Activated CD8-positive, alpha-beta memory T cell treated with anti-CD3 and anti-CD28 coated beads for 1 hour (primary cell): ENCODE results near the gene CHAMP1.
A peak's percentile ranks its signal among the peaks of the same experiment; 100 is the strongest.

Source experiments
- DNase-seq, 2 donors: peaks; one replicate each; pipeline ENCODE4 v3.0.0-alpha.2; 2020; ENCODE audit warnings: low read depth in 1 of 2; ENCODE audit errors: extremely low read depth in 1 of 2

CHAMP1 gene

GRCh38 chr13:114314074-114314912 lies at the start of gene CHAMP1:
Gene CHAMP1, plus strand, starts transcription at chr13:114314503. Its CDS starts 9,340 bp downstream, at chr13:114323843.
- DNase-seq = peak; percentile 65 to 79

- no peak for DNase-seq
These were observed 49.3 kb upstream of the CHAMP1 start for GRCh38 chr13:114264886-114265611.

GRCh38 chr13:114266241-114266640 lies 48.1 kb upstream of the CHAMP1 start:
- DNase-seq = no peak

- no peak for DNase-seq
These were observed 45.7 kb upstream of the CHAMP1 start for GRCh38 chr13:114268344-114269280.

- DNase-seq = no peak
These were observed 45.0 kb upstream of the CHAMP1 start for GRCh38 chr13:114269281-114269770.

- DNase-seq = no peak
These were observed 41.3 kb upstream of the CHAMP1 start for GRCh38 chr13:114272977-114273376.

- no peak for DNase-seq
These were observed 39.0 kb upstream of the CHAMP1 start for GRCh38 chr13:114275304-114275703.

- DNase-seq = no peak
These were observed 35.2 kb upstream of the CHAMP1 start for GRCh38 chr13:114279146-114279545.

GRCh38 chr13:114279758-114280355 lies 34.4 kb upstream of the CHAMP1 start:
- DNase-seq = no peak

- peak; percentile 56 to 81 for DNase-seq
These were observed 32.8 kb upstream of the CHAMP1 start, which contains the start of gene UPF3A for GRCh38 chr13:114281351-114282040. Gene UPF3A, plus strand, starts transcription at chr13:114281601. Its CDS starts 39 bp downstream, at chr13:114281640.

- DNase-seq = peak; percentile 34 to 48
These were observed 32.1 kb upstream of the CHAMP1 start for GRCh38 chr13:114282041-114282670.

- no peak for DNase-seq
These were observed 30.7 kb upstream of the CHAMP1 start for GRCh38 chr13:114283576-114283975.

GRCh38 chr13:114284680-114285079 lies 29.6 kb upstream of the CHAMP1 start:
- no peak for DNase-seq

- no peak for DNase-seq
These were observed 29.0 kb upstream of the CHAMP1 start for GRCh38 chr13:114285166-114285808.

GRCh38 chr13:114286808-114287207 lies 27.5 kb upstream of the CHAMP1 start:
- no peak for DNase-seq

- no peak for DNase-seq
These were observed 26.1 kb upstream of the CHAMP1 start for GRCh38 chr13:114288157-114288591.

- DNase-seq = no peak
These were observed 17.9 kb upstream of the CHAMP1 start for GRCh38 chr13:114296448-114296847.

GRCh38 chr13:114296902-114297301 lies 17.4 kb upstream of the CHAMP1 start:
- DNase-seq = no peak

- DNase-seq = no peak
These were observed 15.4 kb upstream of the CHAMP1 start for GRCh38 chr13:114298866-114299265.
